GM19438 (cell line): ENCODE data around the gene ZNF432.
A peak's percentile ranks its signal among the peaks of the same experiment; 100 is the strongest.
"Not testable (repeated sequence)": the region's sequence is repeated elsewhere in the genome, so short reads cannot be mapped to it uniquely, and the experiment has no call there.

Experiments
- ATAC-seq: cut with Tn5 transposase; IDR thresholded peaks from one replicate; pipeline ENCODE4 v1.9.1; 2021; ENCODE audit warnings: low read depth; ENCODE audit not compliant: unreplicated experiment

ZNF432 gene

GRCh38 chr19:52048555-52049501 lies at the start of gene ZNF432:
Gene ZNF432, minus strand, starts transcription at chr19:52048838. Its CDS starts 1,970 bp downstream, at chr19:52046868.
- peak; percentile 89 for ATAC-seq

- ATAC-seq = not testable (repeated sequence)
These were observed 47.8 kb upstream of the ZNF432 start for GRCh38 chr19:52096416-52096815.

GRCh38 chr19:52095172-52096014 lies 46.8 kb upstream of the ZNF432 start, which contains the start of gene ZNF841:
Gene ZNF841, minus strand, starts transcription at chr19:52095765. Its CDS starts 10,964 bp downstream, at chr19:52084801.
- ATAC-seq = no peak

GRCh38 chr19:52094526-52095130 lies 46.0 kb upstream of the ZNF432 start:
- no peak for ATAC-seq

GRCh38 chr19:52086481-52086880 lies 37.8 kb upstream of the ZNF432 start:
- no peak for ATAC-seq

GRCh38 chr19:52070496-52070895 lies 21.9 kb upstream of the ZNF432 start:
- no peak for ATAC-seq

GRCh38 chr19:52069653-52070052 lies 21.0 kb upstream of the ZNF432 start:
- no peak for ATAC-seq

GRCh38 chr19:52066258-52066863 lies 17.7 kb upstream of the ZNF432 start:
- no peak for ATAC-seq

GRCh38 chr19:52065399-52065798 lies 16.8 kb upstream of the ZNF432 start:
- ATAC-seq = no peak

GRCh38 chr19:52056480-52056879 lies 7.8 kb upstream of the ZNF432 start:
- not testable (repeated sequence) for ATAC-seq

- ATAC-seq = not testable (repeated sequence)
These were observed 3.1 kb upstream of the ZNF432 start for GRCh38 chr19:52051736-52052135.

- no peak for ATAC-seq
These were observed 9.5 kb downstream of the ZNF432 start for GRCh38 chr19:52039169-52039568.

- ATAC-seq = no peak
These were observed 14.4 kb downstream of the ZNF432 start for GRCh38 chr19:52034051-52034728.

- ATAC-seq = peak; percentile 9
These were observed 19.9 kb downstream of the ZNF432 start for GRCh38 chr19:52028780-52029123.

- ATAC-seq = peak; percentile 84
These were observed 20.4 kb downstream of the ZNF432 start, which contains the start of gene ZNF614 for GRCh38 chr19:52028027-52028779. Gene ZNF614, minus strand, starts transcription at chr19:52028379. Its CDS starts 2,634 bp downstream, at chr19:52025745.

- ATAC-seq = not testable (repeated sequence)
These were observed 22.2 kb downstream of the ZNF432 start for GRCh38 chr19:52026255-52026990.

GRCh38 chr19:52024478-52024877 lies 24.2 kb downstream of the ZNF432 start:
- not testable (repeated sequence) for ATAC-seq

GRCh38 chr19:52022193-52022592 lies 26.4 kb downstream of the ZNF432 start:
- no peak for ATAC-seq
